Activated CD8-positive, alpha-beta memory T cell treated with anti-CD3 and anti-CD28 coated beads, Interleukin-2, amount 50 U/mL, for 24 hours (primary cell): ENCODE data around the gene POFUT2.
"Not testable (repeated sequence)": the region's sequence is repeated elsewhere in the genome, so short reads cannot be mapped to it uniquely, and the experiment has no call there.

ENCODE experiments used
- DNase-seq: peaks from one replicate; pipeline ENCODE4 v3.0.0-alpha.2; 2020; ENCODE audit errors: extremely low read depth

POFUT2 gene

GRCh38 chr21:45310459-45310858 lies 22.8 kb upstream of the POFUT2 start:
- no peak for DNase-seq

- no peak for DNase-seq
Observed at GRCh38 chr21:45309987-45310381, 22.3 kb upstream of the POFUT2 start.

GRCh38 chr21:45309069-45309986 lies 21.6 kb upstream of the POFUT2 start:
- DNase-seq = no peak

- DNase-seq = no peak
Observed at GRCh38 chr21:45308194-45309068, 20.7 kb upstream of the POFUT2 start.

- not testable (repeated sequence) for DNase-seq
Observed at GRCh38 chr21:45307597-45308158, 20.0 kb upstream of the POFUT2 start.

- DNase-seq = no peak
Observed at GRCh38 chr21:45306832-45307571, 19.3 kb upstream of the POFUT2 start.

GRCh38 chr21:45306453-45306831 lies 18.7 kb upstream of the POFUT2 start:
- DNase-seq = no peak

GRCh38 chr21:45305836-45306235 lies 18.1 kb upstream of the POFUT2 start:
- no peak for DNase-seq

GRCh38 chr21:45304945-45305344 lies 17.2 kb upstream of the POFUT2 start:
- no peak for DNase-seq

GRCh38 chr21:45304476-45304830 lies 16.8 kb upstream of the POFUT2 start:
- no peak for DNase-seq

GRCh38 chr21:45303751-45304475 lies 16.2 kb upstream of the POFUT2 start:
- no peak for DNase-seq

- no peak for DNase-seq
Observed at GRCh38 chr21:45303091-45303615, 15.5 kb upstream of the POFUT2 start.

- no peak for DNase-seq
Observed at GRCh38 chr21:45302082-45303061, 14.7 kb upstream of the POFUT2 start.

GRCh38 chr21:45301521-45302081 lies 13.9 kb upstream of the POFUT2 start:
- no peak for DNase-seq

- no peak for DNase-seq
Observed at GRCh38 chr21:45300786-45301520, 13.3 kb upstream of the POFUT2 start.

GRCh38 chr21:45299864-45300785 lies 12.4 kb upstream of the POFUT2 start:
- no peak for DNase-seq
